Activated CD8-positive, alpha-beta T cell treated with anti-CD3 and anti-CD28 coated beads for 36 hours (primary cell): Measurements from ENCODE around the gene SLC8A1. TPM values are rescaled to one million over a fixed set of nuclear protein-coding genes. Genes with fewer than 3 reads are reported as not detected.

ENCODE experiments used
- ATAC-seq: fragments of 200-7000 bp; cut with Tn5 transposase; one replicate; pipeline ENCODE4 v1.10.0; 2021; ENCODE audit warnings: mild to moderate bottlenecking, moderate library complexity
- CTCF ChIA-PET: fragments of 350-600 bp; sonication (Branson Sonifier 250); formaldehyde crosslinking; loops from one replicate; lab custom pipeline; 2021; ENCODE audit warnings: antibody characterized with exemption; lab: Charles Lee
- POLR2A ChIA-PET: fragments of 350-600 bp; sonication (Branson Sonifier 250); formaldehyde crosslinking; loops from one replicate; lab custom pipeline; 2021; ENCODE audit warnings: antibody characterized with exemption; lab: Charles Lee
- DNase-seq: peaks from one replicate; pipeline ENCODE4 v3.0.0-alpha.2; 2020
- H3K27ac Mint-ChIP-seq: one replicate; pipeline ENCODE4 v1.8.0; 2021; ENCODE audit warnings: mild to moderate bottlenecking, mixed read lengths
- H3K27me3 Mint-ChIP-seq: one replicate; pipeline ENCODE4 v1.8.0; 2021; ENCODE audit warnings: mixed read lengths
- H3K36me3 Mint-ChIP-seq: one replicate; pipeline ENCODE4 v1.8.0; 2021; ENCODE audit warnings: low read depth, mixed read lengths
- H3K4me1 Mint-ChIP-seq: one replicate; pipeline ENCODE4 v1.8.0; 2021; ENCODE audit warnings: low read depth, mixed read lengths
- H3K4me3 Mint-ChIP-seq: one replicate; pipeline ENCODE4 v1.8.0; 2021; ENCODE audit warnings: mild to moderate bottlenecking, moderate library complexity, mixed read lengths
- H3K9me3 Mint-ChIP-seq: one replicate; pipeline ENCODE4 v1.8.0; 2021; ENCODE audit warnings: mixed read lengths
- CTCF ChIP-seq: fragments of 200-600 bp; IDR thresholded peaks from one replicate; pipeline ENCODE4 v1.8.0; 2022; ENCODE audit warnings: antibody characterized with exemption, mild to moderate bottlenecking
- intact Hi-C: fragments of 100-400 bp; cut with micrococcal nuclease; formaldehyde crosslinking; loops from one replicate; pipeline ENCODE4 v1.10.0; 2022
- total RNA-seq, 2 experiments: library from RNA; stranded (reverse); gene quantifications; one replicate each; pipeline ENCODE4 v1.2.3, GENCODE V29; 2021

SLC8A1 gene
- total RNA-seq, 2 experiments from 2014 or later: 0.23 to 0.34 TPM

- Mint-ChIP-seq H3K27ac (no peak overlapping the region), H3K36me3 (no peaks in the 10 kb centered on the region), H3K27me3 (no peaks in the 10 kb centered on the region), H3K9me3 (no peaks in the 10 kb centered on the region), H3K4me3 (no peak overlapping the region), H3K4me1 (no peaks in the 10 kb centered on the region)
- no peak for ATAC-seq
- DNase-seq: no peak
- intact Hi-C loops: no loop called here
- POLR2A ChIA-PET: no interaction called here
- CTCF ChIA-PET: interaction anchor here (1.2 kb wide), 1 partner anchor 71 kb away, joined by 3 read pairs; no protein-coding TSS in a partner anchor
- no peak for TF ChIP-seq CTCF
These were observed 31.8 kb upstream of the SLC8A1 start for GRCh38 chr2:40483549-40484243.

GRCh38 chr2:40480596-40480995 is 28.7 kb upstream of the SLC8A1 start:
- no peak overlapping the region for H3K27ac Mint-ChIP-seq
- no peaks in the 10 kb centered on the region for H3K36me3 Mint-ChIP-seq
- H3K4me1 Mint-ChIP-seq: no peaks in the 10 kb centered on the region
- peaks cover 1% of the 10 kb centered on the region for H3K27me3 Mint-ChIP-seq
- no peak overlapping the region for H3K4me3 Mint-ChIP-seq
- ChIA-PET POLR2A (no interaction called here), CTCF (no interaction called here)
- intact Hi-C loops: no loop called here
- DNase-seq: no peak
- ATAC-seq: no peak
- no peaks in the 10 kb centered on the region for H3K9me3 Mint-ChIP-seq
- no peak for TF ChIP-seq CTCF

GRCh38 chr2:40480073-40480472 is 28.2 kb upstream of the SLC8A1 start:
- CTCF ChIA-PET: no interaction called here
- POLR2A ChIA-PET: no interaction called here
- Mint-ChIP-seq H3K4me3 (no peak overlapping the region), H3K27ac (no peak overlapping the region), H3K9me3 (no peaks in the 10 kb centered on the region), H3K27me3 (peaks cover 1% of the 10 kb centered on the region), H3K4me1 (no peaks in the 10 kb centered on the region), H3K36me3 (no peaks in the 10 kb centered on the region)
- intact Hi-C loops: no loop called here
- ATAC-seq (no peak), DNase-seq (no peak)
- TF ChIP-seq CTCF: no peak

- ChIA-PET POLR2A (no interaction called here), CTCF (no interaction called here)
- TF ChIP-seq CTCF: no peak
- intact Hi-C loops: no loop called here
- peaks cover 1% of the 10 kb centered on the region for H3K27me3 Mint-ChIP-seq
- ATAC-seq (no peak), DNase-seq (no peak)
- H3K9me3 Mint-ChIP-seq: no peaks in the 10 kb centered on the region
- H3K4me3 Mint-ChIP-seq: no peak overlapping the region
- no peaks in the 10 kb centered on the region for H3K36me3 Mint-ChIP-seq
- H3K4me1 Mint-ChIP-seq: no peaks in the 10 kb centered on the region
- H3K27ac Mint-ChIP-seq: no peak overlapping the region
These were observed 25.5 kb upstream of the SLC8A1 start for GRCh38 chr2:40477361-40477760.

GRCh38 chr2:40476436-40476835 is 24.5 kb upstream of the SLC8A1 start:
- no peak for TF ChIP-seq CTCF
- Mint-ChIP-seq H3K9me3 (no peaks in the 10 kb centered on the region), H3K27me3 (peaks cover 1% of the 10 kb centered on the region), H3K4me1 (no peaks in the 10 kb centered on the region), H3K27ac (no peak overlapping the region), H3K4me3 (no peak overlapping the region), H3K36me3 (no peaks in the 10 kb centered on the region)
- ChIA-PET CTCF (no interaction called here), POLR2A (no interaction called here)
- intact Hi-C loops: no loop called here
- no peak for DNase-seq
- no peak for ATAC-seq
